Panc1 (cell line): ENCODE data around the gene NDEL1. TPM values are rescaled to one million over a fixed set of nuclear protein-coding genes. Genes with fewer than 3 reads are reported as not detected.

Source experiments
- ATAC-seq: fragments of 200-7000 bp; cut with Tn5 transposase; 2 replicates; pipeline ENCODE4 v1.9.1; 2020; ENCODE audit warnings: mild to moderate bottlenecking, moderate library complexity
- BruUV-seq: library from RNA; stranded (reverse); fragments of 400-500 nt; replicated peaks from 2 replicates; lab custom pipeline; 2021; lab: Mats Ljungman, UMichigan
- CTCF ChIA-PET: fragments of 300-600 bp; sonication (Branson Sonifier 250); formaldehyde crosslinking; loops from one replicate; lab custom pipeline; 2022; ENCODE audit warnings: antibody characterized with exemption; lab: Charles Lee
- POLR2A ChIA-PET: fragments of 300-600 bp; sonication (Branson Sonifier 250); formaldehyde crosslinking; loops from one replicate; lab custom pipeline; 2022; ENCODE audit warnings: antibody characterized with exemption; lab: Charles Lee
- DNase-seq: peaks from one replicate; pipeline ENCODE4 v3.0.0-alpha.2; 2010; ENCODE audit warnings: low read depth, low spot score
- H3K27ac ChIP-seq: 2 replicates; pipeline ENCODE4 v1.5.1; 2011; ENCODE audit warnings: mild to moderate bottlenecking, low read length, inconsistent platforms
- H3K27me3 ChIP-seq: fragments of 200-500 bp; sonication (Bioruptor generic); 2 replicates; pipeline ENCODE4 v1.6.0; 2014; ENCODE audit warnings: low read length, inconsistent platforms; ENCODE audit not compliant: control insufficient read depth, insufficient read depth
- H3K36me3 ChIP-seq: fragments of 200-500 bp; sonication (Bioruptor generic); 2 replicates; pipeline ENCODE4 v1.5.1; 2014; ENCODE audit warnings: inconsistent platforms, mild to moderate bottlenecking, low read length, moderate library complexity; ENCODE audit not compliant: control insufficient read depth, insufficient read depth
- H3K4me1 ChIP-seq: 2 replicates; pipeline ENCODE4 v1.5.1; 2011; ENCODE audit warnings: inconsistent platforms, mild to moderate bottlenecking, low read length, moderate library complexity; ENCODE audit not compliant: control insufficient read depth, insufficient read depth
- H3K4me3 ChIP-seq, 2 experiments: 2 replicates each; pipeline ENCODE4 v1.5.1; 2011 to 2012; ENCODE audit warnings: low read depth in 2 of 2, low read length in 2 of 2, mild to moderate bottlenecking in 2 of 2, inconsistent platforms in 1 of 2, moderate library complexity in 1 of 2
- H3K9me3 ChIP-seq: fragments of 200-500 bp; sonication (Bioruptor generic); 2 replicates; pipeline ENCODE4 v1.5.1; 2014; ENCODE audit warnings: low read depth, mild to moderate bottlenecking, inconsistent platforms, low read length, moderate library complexity; ENCODE audit not compliant: control insufficient read depth, insufficient read depth
- POLR2AphosphoS5 ChIP-seq: IDR thresholded peaks from 2 replicates; pipeline ENCODE4 v1.6.1; 2012; ENCODE audit warnings: mild to moderate bottlenecking, low read depth, low read length, moderate library complexity
- SIN3A ChIP-seq: IDR thresholded peaks from 2 replicates; pipeline ENCODE4 v1.6.1; 2012; ENCODE audit warnings: low read depth, mild to moderate bottlenecking, low read length, moderate library complexity, borderline replicate concordance; ENCODE audit not compliant: insufficient read depth
- TCF7L2 ChIP-seq: IDR thresholded peaks from 2 replicates; pipeline ENCODE4 v1.6.1; 2011; ENCODE audit warnings: mild to moderate bottlenecking, low read depth, low read length, inconsistent platforms
- in situ Hi-C: cut with HindIII; loops from 2 replicates; pipeline ENCODE4 v1.10.0; 2016; ENCODE audit warnings: low sequenced_read_pairs, low pct_unique_long_range_greater_than_20kb
- intact Hi-C: fragments of 100-400 bp; cut with micrococcal nuclease; formaldehyde crosslinking; loops from one replicate; pipeline ENCODE4 v1.10.0; 2022; ENCODE audit not compliant: unreplicated experiment
- total RNA-seq: library from RNA; stranded (reverse); gene quantifications from one replicate; pipeline ENCODE4 v1.2.1, GENCODE V29; 2021; ENCODE audit not compliant: unreplicated experiment
- TF ChIP-seq, protein P1 (sequence below): fragments of 450-650 bp; IDR thresholded peaks from 2 replicates; pipeline ENCODE4 v1.5.1; 2017; ENCODE audit warnings: mild to moderate bottlenecking
- TF ChIP-seq, protein P2 (sequence below), 2 experiments: IDR thresholded peaks; 2 replicates each; pipeline ENCODE4 v1.6.1; 2011 to 2012; ENCODE audit warnings: low read depth in 2 of 2, control low read depth in 1 of 2, low read length in 1 of 2, mild to moderate bottlenecking in 1 of 2, moderate library complexity in 1 of 2; ENCODE audit not compliant: insufficient read depth in 1 of 2

Gene NDEL1
- total RNA-seq, 1 experiment from 2014 or later = 44.8 TPM

DNA sequence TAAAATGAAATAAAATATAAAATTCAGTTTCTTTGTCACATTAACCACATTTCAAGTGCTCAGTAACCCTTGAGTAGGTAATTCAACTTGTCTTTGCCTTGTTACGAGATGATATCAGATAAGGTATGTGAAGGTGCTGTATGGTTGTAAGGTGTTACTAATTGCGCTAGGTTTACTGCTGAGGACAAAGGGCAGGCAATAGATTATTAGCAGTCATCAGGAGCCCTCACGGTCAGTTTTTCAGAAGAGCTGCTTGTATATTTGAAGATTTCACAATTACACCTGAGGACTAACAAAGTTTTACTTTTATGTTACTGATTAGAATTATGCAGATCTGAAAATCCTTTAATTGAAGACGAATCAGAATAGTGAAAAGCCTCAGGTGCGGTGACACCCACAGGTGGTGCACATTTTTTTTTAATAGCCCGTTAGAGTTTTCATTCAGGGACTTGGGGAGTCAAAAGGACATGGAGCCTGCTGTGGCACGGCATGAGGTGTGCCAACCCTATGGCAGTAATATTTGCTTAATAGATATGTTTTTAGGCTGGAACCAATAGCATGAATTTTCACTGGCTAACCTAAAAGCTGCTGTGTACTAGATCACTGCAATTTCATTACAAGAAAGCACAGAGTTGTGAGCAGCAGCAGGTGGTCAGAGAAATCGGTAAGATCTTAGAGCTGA lies 16.4 kb downstream of the NDEL1 start:
- POLR2A ChIA-PET = no interaction called here
- BruUV-seq = no TSS peak
- intact Hi-C loops (no loop called here), in situ Hi-C loops (no loop called here)
- no peak for TF ChIP-seq POLR2AphosphoS5
- no peak for TF ChIP-seq TCF7L2
- TF ChIP-seq SIN3A = no peak
- TF ChIP-seq, protein P1, sequence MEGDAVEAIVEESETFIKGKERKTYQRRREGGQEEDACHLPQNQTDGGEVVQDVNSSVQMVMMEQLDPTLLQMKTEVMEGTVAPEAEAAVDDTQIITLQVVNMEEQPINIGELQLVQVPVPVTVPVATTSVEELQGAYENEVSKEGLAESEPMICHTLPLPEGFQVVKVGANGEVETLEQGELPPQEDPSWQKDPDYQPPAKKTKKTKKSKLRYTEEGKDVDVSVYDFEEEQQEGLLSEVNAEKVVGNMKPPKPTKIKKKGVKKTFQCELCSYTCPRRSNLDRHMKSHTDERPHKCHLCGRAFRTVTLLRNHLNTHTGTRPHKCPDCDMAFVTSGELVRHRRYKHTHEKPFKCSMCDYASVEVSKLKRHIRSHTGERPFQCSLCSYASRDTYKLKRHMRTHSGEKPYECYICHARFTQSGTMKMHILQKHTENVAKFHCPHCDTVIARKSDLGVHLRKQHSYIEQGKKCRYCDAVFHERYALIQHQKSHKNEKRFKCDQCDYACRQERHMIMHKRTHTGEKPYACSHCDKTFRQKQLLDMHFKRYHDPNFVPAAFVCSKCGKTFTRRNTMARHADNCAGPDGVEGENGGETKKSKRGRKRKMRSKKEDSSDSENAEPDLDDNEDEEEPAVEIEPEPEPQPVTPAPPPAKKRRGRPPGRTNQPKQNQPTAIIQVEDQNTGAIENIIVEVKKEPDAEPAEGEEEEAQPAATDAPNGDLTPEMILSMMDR = no peak
- TF ChIP-seq, protein P2, sequence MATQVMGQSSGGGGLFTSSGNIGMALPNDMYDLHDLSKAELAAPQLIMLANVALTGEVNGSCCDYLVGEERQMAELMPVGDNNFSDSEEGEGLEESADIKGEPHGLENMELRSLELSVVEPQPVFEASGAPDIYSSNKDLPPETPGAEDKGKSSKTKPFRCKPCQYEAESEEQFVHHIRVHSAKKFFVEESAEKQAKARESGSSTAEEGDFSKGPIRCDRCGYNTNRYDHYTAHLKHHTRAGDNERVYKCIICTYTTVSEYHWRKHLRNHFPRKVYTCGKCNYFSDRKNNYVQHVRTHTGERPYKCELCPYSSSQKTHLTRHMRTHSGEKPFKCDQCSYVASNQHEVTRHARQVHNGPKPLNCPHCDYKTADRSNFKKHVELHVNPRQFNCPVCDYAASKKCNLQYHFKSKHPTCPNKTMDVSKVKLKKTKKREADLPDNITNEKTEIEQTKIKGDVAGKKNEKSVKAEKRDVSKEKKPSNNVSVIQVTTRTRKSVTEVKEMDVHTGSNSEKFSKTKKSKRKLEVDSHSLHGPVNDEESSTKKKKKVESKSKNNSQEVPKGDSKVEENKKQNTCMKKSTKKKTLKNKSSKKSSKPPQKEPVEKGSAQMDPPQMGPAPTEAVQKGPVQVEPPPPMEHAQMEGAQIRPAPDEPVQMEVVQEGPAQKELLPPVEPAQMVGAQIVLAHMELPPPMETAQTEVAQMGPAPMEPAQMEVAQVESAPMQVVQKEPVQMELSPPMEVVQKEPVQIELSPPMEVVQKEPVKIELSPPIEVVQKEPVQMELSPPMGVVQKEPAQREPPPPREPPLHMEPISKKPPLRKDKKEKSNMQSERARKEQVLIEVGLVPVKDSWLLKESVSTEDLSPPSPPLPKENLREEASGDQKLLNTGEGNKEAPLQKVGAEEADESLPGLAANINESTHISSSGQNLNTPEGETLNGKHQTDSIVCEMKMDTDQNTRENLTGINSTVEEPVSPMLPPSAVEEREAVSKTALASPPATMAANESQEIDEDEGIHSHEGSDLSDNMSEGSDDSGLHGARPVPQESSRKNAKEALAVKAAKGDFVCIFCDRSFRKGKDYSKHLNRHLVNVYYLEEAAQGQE (IDR thresholded peaks at IDR 0.05; ENCODE audit: insufficient read depth in 1 of 2, low read depth in 2 of 2, low read length in 1 of 2) = no peak
- Histone ChIP-seq H3K36me3 (peaks cover 38% of the 10 kb centered on the region), H3K9me3 (no peaks in the 10 kb centered on the region), H3K27ac (no peak overlapping the region), H3K27me3 (no peaks in the 10 kb centered on the region), H3K4me1 (no peaks in the 10 kb centered on the region), H3K4me3 (no peak overlapping the region)
- no peak for ATAC-seq
- CTCF ChIA-PET = no interaction called here
- DNase-seq = no peak

DNA sequence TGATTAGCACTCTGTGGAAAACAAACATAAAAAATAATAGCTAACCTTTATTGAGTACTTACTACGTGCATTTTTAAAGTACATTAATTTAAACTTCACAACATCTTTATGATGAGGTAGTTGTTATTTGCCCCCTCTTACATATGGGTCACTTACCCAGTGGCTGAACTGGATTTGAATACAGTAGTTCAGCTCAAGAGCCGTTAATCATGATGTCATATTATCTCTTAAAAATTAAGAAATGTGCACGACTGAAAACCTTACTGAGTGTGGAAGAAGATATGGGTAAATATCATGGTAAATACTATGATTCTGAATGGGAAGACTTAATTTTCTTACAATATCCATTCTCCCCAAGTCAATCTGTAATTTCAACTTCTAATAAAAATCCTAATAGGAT lies 17.6 kb downstream of the NDEL1 start:
- DNase-seq (no peak), ATAC-seq (no peak)
- no peak for TF ChIP-seq SIN3A
- TF ChIP-seq, protein P1 = no peak
- TF ChIP-seq TCF7L2 = no peak
- TF ChIP-seq, protein P2 (IDR thresholded peaks at IDR 0.05; ENCODE audit: insufficient read depth in 1 of 2, low read depth in 2 of 2, low read length in 1 of 2) = no peak
- no peak for TF ChIP-seq POLR2AphosphoS5
- no peaks in the 10 kb centered on the region for H3K27me3 ChIP-seq
- H3K4me3 ChIP-seq = no peak overlapping the region
- H3K36me3 ChIP-seq = peaks cover 32% of the 10 kb centered on the region
- ChIA-PET CTCF (no interaction called here), POLR2A (interaction anchor here (0.9 kb wide), 1 partner anchor 158 kb away, joined by 3 read pairs; no protein-coding TSS in a partner anchor)
- in situ Hi-C loops (no loop called here), intact Hi-C loops (no loop called here)
- H3K4me1 ChIP-seq = no peaks in the 10 kb centered on the region
- H3K27ac ChIP-seq = no peak overlapping the region
- no peaks in the 10 kb centered on the region for H3K9me3 ChIP-seq
- no TSS peak for BruUV-seq
